GM21619 (cell line): Measurements from ENCODE around the gene PTPN21.

Experiments
- ATAC-seq: cut with Tn5 transposase; IDR thresholded peaks from one replicate; pipeline ENCODE4 v1.9.1; 2021; ENCODE audit not compliant: unreplicated experiment

Gene PTPN21

DNA sequence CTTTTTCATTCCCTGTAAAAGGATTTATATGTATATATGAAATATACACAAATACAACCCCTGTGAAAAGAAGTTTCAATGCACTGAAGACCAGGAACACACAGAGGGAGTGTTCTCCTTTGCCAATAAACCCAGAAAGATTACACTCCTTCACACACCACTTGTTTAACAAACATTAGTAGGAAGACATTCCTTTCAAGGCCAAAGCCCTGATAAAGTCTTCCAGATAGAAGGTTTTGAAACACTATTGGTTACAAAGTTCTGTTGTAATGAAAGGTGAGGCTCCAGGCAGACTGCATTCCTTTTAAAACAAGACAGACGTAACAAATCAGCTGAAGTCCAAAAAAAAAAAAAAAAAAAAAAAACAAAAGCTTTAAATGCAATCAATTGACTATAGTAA lies 81.0 kb downstream of the PTPN21 start:
- ATAC-seq = no peak

DNA sequence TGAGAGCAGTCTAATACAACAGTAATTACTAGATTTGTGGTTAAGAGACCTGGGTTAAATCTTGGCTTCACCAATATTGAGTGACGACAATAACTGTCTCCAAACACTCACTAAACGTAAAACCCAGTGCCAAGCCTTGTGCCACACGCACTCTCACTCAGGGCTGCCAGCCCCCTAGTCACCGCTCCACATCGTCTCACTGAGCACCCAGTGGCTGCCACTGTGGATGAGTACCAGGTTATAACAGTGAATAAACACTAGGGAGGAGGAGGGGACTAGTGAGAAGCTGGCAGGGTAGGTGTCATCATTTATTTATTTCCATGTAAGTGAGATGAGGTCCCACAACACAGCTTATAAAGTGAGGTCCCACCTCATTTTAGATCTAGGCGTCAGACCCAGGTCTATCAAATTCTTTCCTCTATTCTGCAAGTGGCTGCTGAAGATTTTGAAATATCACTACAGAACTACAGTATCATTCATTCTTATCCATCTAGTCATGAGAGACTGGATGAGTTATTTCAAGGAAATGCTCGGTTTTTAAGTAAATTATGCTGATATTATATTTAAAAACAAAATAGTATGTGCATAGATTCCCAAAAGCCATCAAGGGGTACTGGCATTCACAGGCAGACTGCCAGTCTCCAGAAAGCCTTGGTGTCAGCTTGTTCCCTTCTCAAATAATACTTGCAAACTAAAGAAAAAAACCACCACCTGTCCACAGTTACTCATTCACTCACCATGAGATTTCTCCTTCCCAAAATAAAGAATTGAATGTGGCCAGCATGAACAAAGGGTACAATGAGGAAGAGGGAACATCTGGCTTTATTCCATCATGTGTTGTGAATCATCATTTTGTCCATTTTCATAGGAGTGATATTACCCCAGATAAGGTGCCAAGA lies 84.0 kb downstream of the PTPN21 start:
- ATAC-seq = no peak

DNA sequence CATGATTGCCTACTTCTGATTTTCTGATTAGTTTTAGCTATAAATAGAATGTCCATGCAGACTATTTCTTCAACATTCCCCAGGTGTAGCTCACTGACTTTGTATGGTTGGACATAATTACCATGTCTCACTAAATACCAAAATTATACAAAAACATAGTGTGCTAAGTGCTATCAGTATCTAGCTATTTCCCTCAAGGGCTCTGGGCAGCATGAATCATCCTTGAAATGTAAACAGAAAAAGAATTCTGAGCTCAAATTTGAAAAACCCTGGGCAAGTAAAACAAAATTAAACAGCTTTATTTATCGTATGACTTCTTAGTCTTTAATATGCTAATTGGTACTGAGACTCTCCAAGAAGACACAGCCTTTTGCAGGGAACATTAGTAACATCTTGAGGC lies 86.4 kb downstream of the PTPN21 start:
- no peak for ATAC-seq

- ATAC-seq = no peak
Measured at GRCh38 chr14:88463318-88463717, 91.5 kb downstream of the PTPN21 start.

- no peak for ATAC-seq
Measured at GRCh38 chr14:88454886-88455285, 99.9 kb downstream of the PTPN21 start.

DNA sequence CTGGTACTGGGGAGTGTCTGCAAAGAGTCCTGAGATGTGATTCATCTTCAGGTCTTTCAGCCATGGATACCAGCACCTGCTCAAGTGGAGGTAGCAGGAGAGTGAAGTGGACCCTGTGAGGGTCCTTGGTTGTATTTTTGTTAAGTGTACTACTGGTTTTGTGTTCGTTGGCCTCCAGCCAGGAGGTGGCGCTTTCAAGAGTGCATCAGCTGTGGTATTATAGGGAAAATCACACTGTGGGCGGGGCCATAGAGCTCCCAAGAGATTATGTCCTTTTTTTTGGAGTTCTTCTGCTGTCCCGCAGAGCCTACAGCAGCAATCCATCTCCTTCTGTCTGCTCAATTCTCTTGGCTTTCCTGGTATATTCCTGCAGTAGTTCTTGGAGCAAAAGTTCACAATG lies 102.6 kb downstream of the PTPN21 start:
- no peak for ATAC-seq

DNA sequence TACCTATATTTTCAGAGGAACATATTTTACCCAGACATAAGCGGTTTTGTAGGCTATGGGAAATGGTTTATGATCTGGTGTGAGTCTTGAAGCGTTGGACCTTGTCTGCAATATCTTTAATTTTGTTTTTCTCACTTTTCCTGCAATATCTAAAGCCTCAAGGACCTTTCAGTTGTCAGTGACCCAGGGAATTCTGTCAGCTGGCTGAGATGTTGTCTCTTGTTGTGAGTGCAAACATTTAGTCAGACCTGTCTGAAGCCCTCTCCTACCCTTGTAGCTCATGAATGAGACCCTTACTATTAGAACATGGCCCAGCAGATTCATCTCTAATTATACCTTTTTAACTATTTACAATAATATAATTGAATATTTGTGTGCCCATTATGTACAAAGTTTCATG lies 115.7 kb downstream of the PTPN21 start:
- no peak for ATAC-seq

DNA sequence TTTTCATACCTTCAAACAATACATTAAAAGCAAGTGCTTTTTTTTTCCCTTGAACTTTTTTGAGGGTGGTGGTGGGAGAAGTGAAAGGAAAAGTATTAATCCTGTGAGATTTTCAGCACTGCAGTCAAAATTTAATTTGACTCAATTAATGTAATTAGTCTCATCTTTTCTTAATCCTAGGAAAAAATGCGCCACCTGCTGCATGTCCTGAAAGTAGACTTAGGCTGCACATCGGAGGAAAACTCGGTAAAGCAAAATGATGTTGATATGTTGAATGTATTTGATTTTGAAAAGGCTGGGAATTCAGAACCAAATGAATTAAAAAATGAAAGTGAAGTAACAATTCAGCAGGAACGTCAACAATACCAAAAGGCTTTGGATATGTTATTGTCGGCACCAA lies 117.1 kb downstream of the PTPN21 start:
- no peak for ATAC-seq

DNA sequence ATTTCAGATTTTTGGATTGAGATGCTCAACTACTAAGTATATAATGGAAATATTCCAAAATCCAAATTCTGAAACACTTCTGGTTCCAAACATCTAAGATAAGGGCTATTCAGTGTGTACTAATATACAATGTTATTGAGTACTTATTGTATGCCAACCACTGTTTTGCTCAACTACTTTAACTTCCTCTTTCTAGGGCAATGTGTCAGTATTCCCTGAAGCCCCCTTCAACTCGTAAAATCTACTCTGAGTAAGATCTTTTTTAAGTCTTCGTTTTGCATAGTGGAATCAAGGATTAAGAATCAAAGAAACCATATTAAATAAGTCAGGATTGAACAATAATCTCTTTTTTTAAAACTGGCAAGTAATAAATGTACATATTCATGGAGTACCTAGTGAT lies 123.8 kb downstream of the PTPN21 start:
- no peak for ATAC-seq

DNA sequence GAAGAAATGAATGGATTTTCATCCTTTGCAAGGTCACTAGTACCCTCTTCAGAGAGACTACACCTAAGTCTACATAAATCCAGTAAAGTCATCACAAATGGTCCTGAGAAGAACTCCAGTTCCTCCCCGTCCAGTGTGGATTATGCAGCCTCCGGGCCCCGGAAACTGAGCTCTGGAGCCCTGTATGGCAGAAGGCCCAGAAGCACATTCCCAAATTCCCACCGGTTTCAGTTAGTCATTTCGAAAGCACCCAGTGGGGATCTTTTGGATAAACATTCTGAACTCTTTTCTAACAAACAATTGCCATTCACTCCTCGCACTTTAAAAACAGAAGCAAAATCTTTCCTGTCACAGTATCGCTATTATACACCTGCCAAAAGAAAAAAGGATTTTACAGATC lies 128.5 kb downstream of the PTPN21 start:
- no peak for ATAC-seq

GRCh38 chr14:88424573-88424972 lies 130.2 kb downstream of the PTPN21 start:
- no peak for ATAC-seq

- no peak for ATAC-seq
Measured at GRCh38 chr14:88422919-88423650, 131.7 kb downstream of the PTPN21 start.

- no peak for ATAC-seq
Measured at GRCh38 chr14:88422047-88422446, 132.8 kb downstream of the PTPN21 start.

DNA sequence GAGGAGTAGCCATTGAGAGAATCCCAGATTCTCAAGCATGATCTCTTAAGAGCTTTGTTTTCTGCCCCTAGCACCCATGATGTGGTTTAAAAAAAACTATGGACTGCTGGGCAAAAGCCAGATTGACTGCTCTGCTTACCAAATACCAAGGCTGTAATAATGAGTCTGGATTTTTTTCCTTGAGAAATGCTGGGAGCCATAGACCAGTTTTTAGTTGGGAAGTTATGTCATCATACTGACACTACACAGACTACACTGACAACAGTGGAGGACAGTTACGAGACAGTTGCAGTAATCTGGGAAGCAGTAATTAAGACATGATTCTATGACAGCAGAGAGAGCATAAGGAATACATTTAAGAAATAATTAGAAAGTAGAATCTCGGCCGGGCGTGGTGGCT lies 133.5 kb downstream of the PTPN21 start:
- no peak for ATAC-seq

DNA sequence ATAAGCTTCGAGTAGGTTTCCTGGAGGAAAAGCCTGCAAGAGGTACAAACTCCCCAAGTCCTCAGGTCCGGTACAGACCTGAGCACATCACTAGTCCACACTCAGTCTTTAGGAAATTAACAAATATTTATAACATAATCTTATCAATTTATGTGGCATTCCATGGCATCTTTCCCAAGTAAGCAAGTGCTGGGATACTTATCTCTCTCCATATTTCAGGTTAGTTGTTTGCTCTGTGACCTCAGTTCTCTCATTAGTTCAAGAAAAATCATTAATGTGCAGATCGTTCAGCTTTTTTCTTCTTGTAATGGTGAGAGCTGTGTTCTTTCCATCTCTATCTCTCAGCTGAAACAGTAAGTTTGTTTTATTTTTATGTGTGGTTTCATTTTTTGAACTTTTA lies 134.6 kb downstream of the PTPN21 start:
- no peak for ATAC-seq

GRCh38 chr14:88417594-88417993 lies 137.2 kb downstream of the PTPN21 start:
- ATAC-seq = no peak
